K562 (cell line): ENCODE results near the gene REEP6. TPM values are rescaled to one million over a fixed set of nuclear protein-coding genes. Genes with fewer than 3 reads are reported as not detected.

ENCODE experiments used
- ATF6 ChIP-seq: sonication (generic); formaldehyde crosslinking; IDR thresholded peaks from 2 replicates; pipeline ENCODE4 v1.4.0; 2020; ENCODE audit warnings: mild to moderate bottlenecking, missing genetic modification reagents
- CHD2 ChIP-seq: IDR thresholded peaks from 2 replicates; pipeline ENCODE4 v1.6.1; 2011; ENCODE audit warnings: low read depth, low read length
- COPS2 ChIP-seq: fragments of 450-650 bp; conservative IDR thresholded peaks from 2 replicates; pipeline ENCODE4 v1.6.1; 2016; ENCODE audit warnings: mild to moderate bottlenecking, moderate library complexity
- DEAF1 ChIP-seq: fragments of 450-650 bp; formaldehyde crosslinking; IDR thresholded peaks from 2 replicates; pipeline ENCODE4 v1.4.0; 2020; ENCODE audit warnings: mild to moderate bottlenecking, moderate library complexity
- EZH2 ChIP-seq: IDR thresholded peaks from 2 replicates; pipeline ENCODE4 v1.6.1; 2012; ENCODE audit warnings: low read depth, mild to moderate bottlenecking, inconsistent platforms, low read length, borderline replicate concordance
- SMARCA4 ChIP-seq: fragments of 450-650 bp; IDR thresholded peaks from 2 replicates; pipeline ENCODE4 v1.6.1; 2016
- TAL1 ChIP-seq: fragments of 450-650 bp; IDR thresholded peaks from 2 replicates; pipeline ENCODE4 v1.6.1; 2016; ENCODE audit warnings: mild to moderate bottlenecking
- THRA ChIP-seq: fragments of 450-650 bp; IDR thresholded peaks from 2 replicates; pipeline ENCODE4 v1.6.1; 2017; ENCODE audit warnings: mild to moderate bottlenecking, moderate library complexity
- ZFX ChIP-seq: sonication (generic); formaldehyde crosslinking; IDR thresholded peaks from 2 replicates; pipeline ENCODE4 v1.8.0; 2022; ENCODE audit warnings: mild to moderate bottlenecking, missing genetic modification reagents, moderate library complexity
- ZNF175 ChIP-seq: fragments of 200-800 bp; sonication (Bioruptor generic); IDR thresholded peaks from 2 replicates; pipeline ENCODE4 v1.6.1; 2016; ENCODE audit warnings: low read depth, mild to moderate bottlenecking, missing genetic modification characterization, missing compliant biosample characterization
- ZNF217 ChIP-seq: sonication (generic); formaldehyde crosslinking; IDR thresholded peaks from 2 replicates; pipeline ENCODE4 v1.8.0; 2022; ENCODE audit warnings: mild to moderate bottlenecking, missing genetic modification reagents
- ZNF444 ChIP-seq: fragments of 250-450 bp; sonication (Bioruptor Pico); IDR thresholded peaks from 2 replicates; pipeline ENCODE4 v1.4.0; 2020; ENCODE audit warnings: mild to moderate bottlenecking, moderate library complexity
- ZNF584 ChIP-seq: fragments of 200-800 bp; sonication (Bioruptor generic); IDR thresholded peaks from 2 replicates; pipeline ENCODE4 v1.6.1; 2016; ENCODE audit warnings: low read depth, mild to moderate bottlenecking, missing genetic modification characterization, missing compliant biosample characterization
- ZNF609 ChIP-seq: sonication (generic); formaldehyde crosslinking; IDR thresholded peaks from 2 replicates; pipeline ENCODE4 v1.8.1; 2023; ENCODE audit warnings: missing genetic modification reagents, mild to moderate bottlenecking, borderline replicate concordance
- polyA plus RNA-seq, 8 experiments: library from polyadenylated mRNA; depleted of rRNA in 4 of 8; stranded (reverse) in 5 of 8; unstranded in 3 of 8; fragments of >200 nt; fragmentation: Nextera tagmentation in 2 of 8; fragmentation: Illumina TruSeq in 1 of 8; extraction: Ambion mirVana in 2 of 8; extraction: Trizol in 1 of 8; gene quantifications; 2 replicates each; pipeline versions ENCODE4 v1.2.1 to v1.2.3, GENCODE V29; 2011 to 2014; ENCODE audit warnings: inconsistent platforms in 1 of 8, missing spikeins in 1 of 8
- total RNA-seq, 7 experiments: library from RNA; depleted of rRNA in 6 of 7; stranded (reverse); fragments of >200 nt in 6 of 7; fragmentation: Illumina TruSeq in 2 of 7; extraction: Trizol in 2 of 7; gene quantifications; 2 replicates each; pipeline versions ENCODE4 v1.2.1 to v1.2.3, GENCODE V29; 2011 to 2021; ENCODE audit warnings: low replicate concordance in 1 of 7

Gene REEP6
- total and polyA plus RNA-seq, 9 of the 15 experiments (the other 6 are each of a cell fraction or from before 2014, with no cell fraction given) = 1.2 to 64.2 (median 12.7) TPM

- TF ChIP-seq THRA (no peak), DEAF1 (no peak), ZNF609 (CRISPR knock-in tag) (no peak), ZNF217 (no peak), EZH2 (no peak), CHD2 (no peak), ZNF584 (CRISPR knock-in tag) (no peak), TAL1 (0 out of 2 replicates have a peak, but pooled peaks have one; percentile 12), ZNF175 (CRISPR knock-in tag) (no peak), SMARCA4 (0 out of 2 replicates have a peak, but pooled peaks have one; percentile 38), ATF6 (CRISPR knock-in tag) (no peak), COPS2 (no peak), ZFX (peak; percentile 52), ZNF444 (no peak)
Measured at GRCh38 chr19:1512671-1513498, 21.9 kb downstream of the REEP6 start, which contains the start of gene ADAMTSL5 (continued).
